Testis (tissue), 2 donors: ENCODE results near the gene TRIP12.

Source experiments
- POLR2A ChIP-seq: fragments of 450-650 bp; IDR thresholded peaks from one replicate; pipeline ENCODE4 v1.6.1; 2017; ENCODE audit warnings: antibody characterized with exemption, mild to moderate bottlenecking, moderate library complexity
- TF ChIP-seq, protein P1 (sequence below), 3 experiments: fragments of 450-650 bp in 2 of 3; fragments of 200-600 bp in 1 of 3; sonication (generic) in 1 of 3; IDR thresholded peaks; one replicate each; pipeline ENCODE4 v1.5.1; 2016 to 2019; ENCODE audit warnings: antibody characterized with exemption in 3 of 3, mild to moderate bottlenecking in 2 of 3, moderate library complexity in 1 of 3

DNA sequence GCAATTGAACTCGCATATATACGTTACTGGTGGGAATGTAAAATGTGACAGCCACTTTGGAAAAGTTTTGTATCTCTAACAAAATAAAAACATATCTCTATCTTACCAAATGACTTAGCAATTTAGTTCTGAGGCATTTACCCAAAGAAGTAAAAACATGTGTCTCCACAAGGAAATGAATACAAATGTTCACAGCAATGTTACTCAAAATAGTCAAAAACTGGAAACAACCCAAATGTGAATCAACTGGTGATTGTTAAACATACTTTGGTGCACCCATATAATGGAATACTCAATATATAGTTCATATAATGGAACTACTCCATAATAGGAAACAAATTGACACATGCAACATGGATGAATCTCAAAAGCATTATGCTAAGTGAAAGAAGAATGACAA is 137.0 kb downstream of the TRIP12 start:
- TF ChIP-seq, protein P1, sequence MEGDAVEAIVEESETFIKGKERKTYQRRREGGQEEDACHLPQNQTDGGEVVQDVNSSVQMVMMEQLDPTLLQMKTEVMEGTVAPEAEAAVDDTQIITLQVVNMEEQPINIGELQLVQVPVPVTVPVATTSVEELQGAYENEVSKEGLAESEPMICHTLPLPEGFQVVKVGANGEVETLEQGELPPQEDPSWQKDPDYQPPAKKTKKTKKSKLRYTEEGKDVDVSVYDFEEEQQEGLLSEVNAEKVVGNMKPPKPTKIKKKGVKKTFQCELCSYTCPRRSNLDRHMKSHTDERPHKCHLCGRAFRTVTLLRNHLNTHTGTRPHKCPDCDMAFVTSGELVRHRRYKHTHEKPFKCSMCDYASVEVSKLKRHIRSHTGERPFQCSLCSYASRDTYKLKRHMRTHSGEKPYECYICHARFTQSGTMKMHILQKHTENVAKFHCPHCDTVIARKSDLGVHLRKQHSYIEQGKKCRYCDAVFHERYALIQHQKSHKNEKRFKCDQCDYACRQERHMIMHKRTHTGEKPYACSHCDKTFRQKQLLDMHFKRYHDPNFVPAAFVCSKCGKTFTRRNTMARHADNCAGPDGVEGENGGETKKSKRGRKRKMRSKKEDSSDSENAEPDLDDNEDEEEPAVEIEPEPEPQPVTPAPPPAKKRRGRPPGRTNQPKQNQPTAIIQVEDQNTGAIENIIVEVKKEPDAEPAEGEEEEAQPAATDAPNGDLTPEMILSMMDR (IDR thresholded peaks at IDR 0.05): no peak
- TF ChIP-seq POLR2A: no peak
